Neural cell (in vitro differentiated cells): ENCODE measurements around the gene THEM4.

Experiments
- EZH2 ChIP-seq: fragments of 200-600, 300-800 bp; shearing (Covaris generic), sonication (generic); IDR thresholded peaks from 2 replicates; pipeline ENCODE4 v1.6.1; 2014; ENCODE audit warnings: antibody characterized with exemption, low read length, borderline replicate concordance, mild to moderate bottlenecking; ENCODE audit not compliant: insufficient read depth, poor library complexity, severe bottlenecking
- POLR2AphosphoS5 ChIP-seq: IDR thresholded peaks from 2 replicates; pipeline ENCODE4 v1.6.1; 2012
- TF ChIP-seq, protein P1 (sequence below): fragments of 450-650 bp; IDR thresholded peaks from 2 replicates; pipeline ENCODE4 v1.5.1; 2014; ENCODE audit warnings: antibody characterized with exemption, mild to moderate bottlenecking, moderate library complexity; ENCODE audit not compliant: poor library complexity, severe bottlenecking

DNA sequence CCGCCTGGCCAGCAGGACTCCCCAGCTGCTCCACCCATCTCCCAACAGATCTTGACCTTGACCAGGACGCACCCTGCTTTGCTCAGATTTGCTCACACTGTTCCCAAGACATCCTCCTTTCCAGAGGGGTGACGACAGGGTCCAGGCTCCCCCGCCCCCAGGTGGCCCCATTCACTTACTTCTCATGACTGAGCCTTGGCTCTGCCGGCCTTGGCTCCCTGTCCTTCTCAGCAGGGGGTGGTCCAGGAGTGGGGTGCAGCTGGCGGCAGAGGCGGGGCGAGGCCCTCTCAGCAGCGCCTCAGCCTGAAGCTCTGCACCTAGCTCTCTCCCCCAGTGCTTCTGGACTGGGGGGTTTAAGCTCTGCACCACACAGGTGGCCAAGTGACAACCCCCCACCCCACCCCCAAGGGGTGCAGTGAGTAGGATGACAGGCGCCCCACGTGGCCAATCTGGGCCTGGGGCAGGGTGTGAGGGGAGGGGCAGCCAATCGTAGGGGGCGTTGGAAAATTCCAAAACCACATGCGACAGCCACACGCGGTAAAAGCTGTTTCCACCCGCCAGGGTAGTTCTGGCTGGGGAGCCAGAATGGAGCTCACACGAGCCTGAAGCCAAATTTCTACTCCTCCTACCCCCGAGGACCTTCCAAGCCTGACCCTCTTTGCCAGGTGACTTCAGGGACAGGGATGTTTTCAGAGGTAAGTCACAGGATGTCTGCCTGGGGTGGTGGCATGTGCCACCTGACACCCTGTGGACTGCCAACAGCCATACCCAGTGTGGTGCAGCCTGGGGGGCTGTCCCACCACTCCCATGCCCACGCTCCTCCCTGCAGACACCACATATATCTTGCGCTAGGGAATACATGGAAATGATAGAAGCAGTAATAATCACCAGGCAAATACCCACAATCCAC, 83.3 kb downstream of the THEM4 start:
- TF ChIP-seq, protein P1, sequence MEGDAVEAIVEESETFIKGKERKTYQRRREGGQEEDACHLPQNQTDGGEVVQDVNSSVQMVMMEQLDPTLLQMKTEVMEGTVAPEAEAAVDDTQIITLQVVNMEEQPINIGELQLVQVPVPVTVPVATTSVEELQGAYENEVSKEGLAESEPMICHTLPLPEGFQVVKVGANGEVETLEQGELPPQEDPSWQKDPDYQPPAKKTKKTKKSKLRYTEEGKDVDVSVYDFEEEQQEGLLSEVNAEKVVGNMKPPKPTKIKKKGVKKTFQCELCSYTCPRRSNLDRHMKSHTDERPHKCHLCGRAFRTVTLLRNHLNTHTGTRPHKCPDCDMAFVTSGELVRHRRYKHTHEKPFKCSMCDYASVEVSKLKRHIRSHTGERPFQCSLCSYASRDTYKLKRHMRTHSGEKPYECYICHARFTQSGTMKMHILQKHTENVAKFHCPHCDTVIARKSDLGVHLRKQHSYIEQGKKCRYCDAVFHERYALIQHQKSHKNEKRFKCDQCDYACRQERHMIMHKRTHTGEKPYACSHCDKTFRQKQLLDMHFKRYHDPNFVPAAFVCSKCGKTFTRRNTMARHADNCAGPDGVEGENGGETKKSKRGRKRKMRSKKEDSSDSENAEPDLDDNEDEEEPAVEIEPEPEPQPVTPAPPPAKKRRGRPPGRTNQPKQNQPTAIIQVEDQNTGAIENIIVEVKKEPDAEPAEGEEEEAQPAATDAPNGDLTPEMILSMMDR = no peak
- TF ChIP-seq EZH2 = no peak
- TF ChIP-seq POLR2AphosphoS5 = no peak
